ENCODE data around the gene MYBPHL. TPM values are rescaled to one million over a fixed set of nuclear protein-coding genes. Genes with fewer than 3 reads are reported as not detected.
"Not testable (repeated sequence)": the region's sequence is repeated elsewhere in the genome, so short reads cannot be mapped to it uniquely, and the experiment has no call there.

MYBPHL gene
- total RNA-seq, 1 donor from 2014 or later: not detected

- DNase-seq (ENCODE audit: low read depth in 2 of 2): no peak
Measured at GRCh38 chr1:109307274-109308021, 637 bp upstream of the MYBPHL start.

- DNase-seq (ENCODE audit: low read depth in 2 of 2): not testable (repeated sequence)
Measured at GRCh38 chr1:109305991-109306390, 820 bp downstream of the MYBPHL start.

- DNase-seq (ENCODE audit: low read depth in 2 of 2): no peak
Measured at GRCh38 chr1:109304226-109304920, 2.4 kb downstream of the MYBPHL start.

GRCh38 chr1:109301874-109302273 is 4.9 kb downstream of the MYBPHL start:
- DNase-seq (ENCODE audit: low read depth in 2 of 2): no peak

- DNase-seq (ENCODE audit: low read depth in 2 of 2): no peak
Measured at GRCh38 chr1:109300650-109301151, 6.1 kb downstream of the MYBPHL start.

- DNase-seq (ENCODE audit: low read depth in 2 of 2): peak; percentile 24 to 74
Measured at GRCh38 chr1:109299558-109300343, 7.1 kb downstream of the MYBPHL start.

GRCh38 chr1:109298666-109299557 is 7.9 kb downstream of the MYBPHL start:
- peak; percentile 23 to 35 for DNase-seq (ENCODE audit: low read depth in 2 of 2)

- no peak for DNase-seq (ENCODE audit: low read depth in 2 of 2)
Measured at GRCh38 chr1:109296782-109297181, 10.0 kb downstream of the MYBPHL start.

GRCh38 chr1:109295712-109296415 is 10.9 kb downstream of the MYBPHL start:
- no peak for DNase-seq (ENCODE audit: low read depth in 2 of 2)

GRCh38 chr1:109294481-109294880 is 12.3 kb downstream of the MYBPHL start:
- DNase-seq (ENCODE audit: low read depth in 2 of 2): peak in 1 of 2 donors; percentile 17

GRCh38 chr1:109293026-109293425 is 13.8 kb downstream of the MYBPHL start:
- DNase-seq (ENCODE audit: low read depth in 2 of 2): no peak

GRCh38 chr1:109292364-109292763 is 14.4 kb downstream of the MYBPHL start:
- DNase-seq (ENCODE audit: low read depth in 2 of 2): no peak

- no peak for DNase-seq (ENCODE audit: low read depth in 2 of 2)
Measured at GRCh38 chr1:109290998-109291397, 15.8 kb downstream of the MYBPHL start.

- DNase-seq (ENCODE audit: low read depth in 2 of 2): no peak
Measured at GRCh38 chr1:109290137-109290536, 16.7 kb downstream of the MYBPHL start.

- not testable (repeated sequence) for DNase-seq (ENCODE audit: low read depth in 2 of 2)
Measured at GRCh38 chr1:109286762-109287161, 20.0 kb downstream of the MYBPHL start.

GRCh38 chr1:109283748-109284600 is 22.8 kb downstream of the MYBPHL start:
- DNase-seq (ENCODE audit: low read depth in 2 of 2): no peak

GRCh38 chr1:109282952-109283747 is 23.7 kb downstream of the MYBPHL start, which contains the start of gene PSRC1:
PSRC1 (minus strand) TSS chr1:109283145.
- peak; percentile 87 to 96 for DNase-seq (ENCODE audit: low read depth in 2 of 2)

GRCh38 chr1:109282497-109282951 is 24.3 kb downstream of the MYBPHL start:
- DNase-seq (ENCODE audit: low read depth in 2 of 2): no peak

All from lung microvascular endothelial cell (primary cell).